Testis (tissue), 2 donors: ENCODE data around the gene RAB6B.

ENCODE experiments used
- CTCF ChIP-seq, 3 experiments: fragments of 450-650 bp in 2 of 3; fragments of 200-600 bp in 1 of 3; sonication (generic) in 1 of 3; IDR thresholded peaks; one replicate each; pipeline ENCODE4 v1.5.1; 2016 to 2019; ENCODE audit warnings: antibody characterized with exemption in 3 of 3, mild to moderate bottlenecking in 2 of 3, moderate library complexity in 1 of 3
- POLR2A ChIP-seq: fragments of 450-650 bp; IDR thresholded peaks from one replicate; pipeline ENCODE4 v1.6.1; 2017; ENCODE audit warnings: antibody characterized with exemption, mild to moderate bottlenecking, moderate library complexity

- TF ChIP-seq CTCF (IDR thresholded peaks at IDR 0.05) (no peak), POLR2A (no peak)
Measured at GRCh38 chr3:133943639-133944141, 48.0 kb upstream of the RAB6B start.
